Activated B cell treated with CpG ODN at 0.5 μM for 24 hours (primary cell): ENCODE results near the gene GABBR2. TPM values are rescaled to one million over a fixed set of nuclear protein-coding genes. Genes with fewer than 3 reads are reported as not detected.

Experiments used
- ATAC-seq: fragments of 200-7000 bp; cut with Tn5 transposase; one replicate; pipeline ENCODE4 v1.10.0; 2021; ENCODE audit warnings: low read depth, mild to moderate bottlenecking, moderate library complexity
- CTCF ChIA-PET: fragments of 350-600 bp; sonication (Branson Sonifier 250); formaldehyde crosslinking; loops from one replicate; lab custom pipeline; 2021; ENCODE audit warnings: antibody characterized with exemption; lab: Charles Lee
- POLR2A ChIA-PET: fragments of 350-600 bp; sonication (Branson Sonifier 250); formaldehyde crosslinking; loops from one replicate; lab custom pipeline; 2021; ENCODE audit warnings: antibody characterized with exemption; lab: Charles Lee
- DNase-seq: peaks from one replicate; pipeline ENCODE4 v3.0.0; 2022
- H3K27ac Mint-ChIP-seq: one replicate; pipeline ENCODE4 v1.8.0; 2020; ENCODE audit warnings: mixed read lengths
- H3K27me3 Mint-ChIP-seq: one replicate; pipeline ENCODE4 v1.8.0; 2021; ENCODE audit warnings: mixed read lengths
- H3K36me3 Mint-ChIP-seq: one replicate; pipeline ENCODE4 v1.8.0; 2021; ENCODE audit warnings: low read depth, mixed read lengths
- H3K4me1 Mint-ChIP-seq: one replicate; pipeline ENCODE4 v1.8.0; 2021; ENCODE audit warnings: mixed read lengths
- H3K4me3 Mint-ChIP-seq: one replicate; pipeline ENCODE4 v1.8.0; 2020; ENCODE audit warnings: mild to moderate bottlenecking, mixed read lengths
- H3K9me3 Mint-ChIP-seq: one replicate; pipeline ENCODE4 v1.8.0; 2020; ENCODE audit warnings: mixed read lengths
- intact Hi-C: fragments of 100-400 bp; cut with micrococcal nuclease; formaldehyde crosslinking; loops from one replicate; pipeline ENCODE4 v1.15.1; 2024
- total RNA-seq: library from RNA; stranded (reverse); gene quantifications from 2 replicates; pipeline ENCODE4 v1.2.3, GENCODE V29; 2022
- TF ChIP-seq, protein P1 (sequence below): fragments of 200-600 bp; IDR thresholded peaks from one replicate; pipeline ENCODE4 v1.8.0; 2022; ENCODE audit warnings: antibody characterized with exemption, mild to moderate bottlenecking

Gene GABBR2
- total RNA-seq, 1 donor from 2014 or later = not detected

DNA sequence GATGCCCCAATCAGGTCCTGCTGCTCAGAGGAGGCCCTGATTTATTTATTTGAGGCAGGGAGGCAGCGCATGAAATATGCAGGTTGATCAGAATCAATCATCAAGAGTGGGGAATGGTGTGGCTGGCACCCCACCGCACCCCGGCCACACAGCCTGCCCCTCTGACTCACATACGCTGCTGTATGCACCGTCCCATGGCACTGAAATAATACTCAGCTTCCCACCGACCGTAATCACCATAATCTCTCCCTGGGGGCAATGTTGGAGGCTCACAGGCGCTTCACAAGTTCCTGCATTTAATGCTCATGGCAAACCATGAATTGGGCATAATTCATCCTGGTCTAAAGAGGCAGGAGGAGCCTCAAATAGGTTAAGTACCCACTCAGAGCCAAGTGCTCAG is 312.1 kb downstream of the GABBR2 start:
- TF ChIP-seq, protein P1, sequence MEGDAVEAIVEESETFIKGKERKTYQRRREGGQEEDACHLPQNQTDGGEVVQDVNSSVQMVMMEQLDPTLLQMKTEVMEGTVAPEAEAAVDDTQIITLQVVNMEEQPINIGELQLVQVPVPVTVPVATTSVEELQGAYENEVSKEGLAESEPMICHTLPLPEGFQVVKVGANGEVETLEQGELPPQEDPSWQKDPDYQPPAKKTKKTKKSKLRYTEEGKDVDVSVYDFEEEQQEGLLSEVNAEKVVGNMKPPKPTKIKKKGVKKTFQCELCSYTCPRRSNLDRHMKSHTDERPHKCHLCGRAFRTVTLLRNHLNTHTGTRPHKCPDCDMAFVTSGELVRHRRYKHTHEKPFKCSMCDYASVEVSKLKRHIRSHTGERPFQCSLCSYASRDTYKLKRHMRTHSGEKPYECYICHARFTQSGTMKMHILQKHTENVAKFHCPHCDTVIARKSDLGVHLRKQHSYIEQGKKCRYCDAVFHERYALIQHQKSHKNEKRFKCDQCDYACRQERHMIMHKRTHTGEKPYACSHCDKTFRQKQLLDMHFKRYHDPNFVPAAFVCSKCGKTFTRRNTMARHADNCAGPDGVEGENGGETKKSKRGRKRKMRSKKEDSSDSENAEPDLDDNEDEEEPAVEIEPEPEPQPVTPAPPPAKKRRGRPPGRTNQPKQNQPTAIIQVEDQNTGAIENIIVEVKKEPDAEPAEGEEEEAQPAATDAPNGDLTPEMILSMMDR = no peak
- POLR2A ChIA-PET = no interaction called here

DNA sequence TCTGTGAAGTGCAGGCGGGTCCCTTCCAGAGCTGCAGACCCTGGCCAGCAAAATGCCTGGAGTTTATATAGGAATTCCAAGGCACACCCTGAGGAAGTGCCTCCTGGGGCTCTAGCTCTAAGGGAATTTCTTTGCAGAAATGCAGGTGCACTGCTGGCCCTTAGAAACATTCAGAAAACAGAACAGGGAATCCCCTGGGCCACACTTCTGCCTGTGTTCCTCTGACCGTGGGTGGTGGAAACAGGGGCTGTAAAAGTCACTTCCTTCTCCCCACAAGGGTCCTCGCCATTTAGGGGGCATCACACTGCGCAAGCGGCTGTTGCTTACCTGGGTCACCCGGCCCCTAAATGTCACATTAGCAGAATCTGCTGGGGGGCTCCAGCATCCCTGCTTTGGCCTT is 312.5 kb downstream of the GABBR2 start:
- CTCF ChIA-PET = no interaction called here
- peaks cover 3% of the 10 kb centered on the region for H3K9me3 Mint-ChIP-seq
- DNase-seq (no peak), ATAC-seq (no peak)
- TF ChIP-seq, protein P1 = no peak
- intact Hi-C loops = no loop called here
- POLR2A ChIA-PET = no interaction called here
- peaks cover 14% of the 10 kb centered on the region for H3K4me1 Mint-ChIP-seq
- no peak overlapping the region for H3K27ac Mint-ChIP-seq
- H3K4me3 Mint-ChIP-seq = no peak overlapping the region
- H3K27me3 Mint-ChIP-seq = no peaks in the 10 kb centered on the region
- H3K36me3 Mint-ChIP-seq = no peaks in the 10 kb centered on the region

More for the DNA sequence above, 312.1 kb downstream of the GABBR2 start:
- Mint-ChIP-seq H3K4me1 (peaks cover 10% of the 10 kb centered on the region), H3K9me3 (peaks cover 3% of the 10 kb centered on the region), H3K27me3 (no peaks in the 10 kb centered on the region), H3K27ac (no peak overlapping the region), H3K36me3 (no peaks in the 10 kb centered on the region), H3K4me3 (no peak overlapping the region)
- ATAC-seq (no peak), DNase-seq (no peak)
- intact Hi-C loops = no loop called here
- CTCF ChIA-PET = no interaction called here

DNA sequence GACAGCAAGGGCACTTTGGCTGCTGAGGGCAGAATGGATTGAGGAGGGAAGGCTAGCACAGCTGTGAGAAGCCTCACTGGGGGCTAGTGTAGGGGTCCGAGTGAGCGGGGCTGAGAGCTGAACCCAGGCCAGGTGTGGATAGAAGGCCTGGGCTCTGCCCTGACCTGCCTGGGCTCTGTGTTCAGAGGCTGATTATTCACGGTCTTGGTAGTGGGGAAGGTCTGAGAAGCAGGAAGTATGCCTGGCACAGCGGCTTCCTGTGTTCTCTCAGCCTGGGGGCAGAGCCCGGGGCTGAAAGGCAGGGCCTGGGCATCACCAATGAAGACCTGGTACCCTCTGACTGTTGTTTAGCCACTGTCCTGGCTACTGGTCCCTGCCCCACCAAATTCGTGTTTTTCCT is 316.9 kb downstream of the GABBR2 start:
- ChIA-PET CTCF (interaction anchor here (1.4 kb wide), 1 partner anchor 12 kb away, joined by 3 read pairs; no protein-coding TSS in a partner anchor), POLR2A (no interaction called here)
- H3K4me1 Mint-ChIP-seq = peaks cover 18% of the 10 kb centered on the region
- H3K27ac Mint-ChIP-seq = peak overlapping the region; percentile 81
- intact Hi-C loops = no loop called here
- H3K4me3 Mint-ChIP-seq = no peak overlapping the region
- no peaks in the 10 kb centered on the region for H3K27me3 Mint-ChIP-seq
- TF ChIP-seq, protein P1 = no peak
- peaks cover 3% of the 10 kb centered on the region for H3K9me3 Mint-ChIP-seq
- no peaks in the 10 kb centered on the region for H3K36me3 Mint-ChIP-seq
- DNase-seq = no peak
- ATAC-seq = peak; percentile 85

DNA sequence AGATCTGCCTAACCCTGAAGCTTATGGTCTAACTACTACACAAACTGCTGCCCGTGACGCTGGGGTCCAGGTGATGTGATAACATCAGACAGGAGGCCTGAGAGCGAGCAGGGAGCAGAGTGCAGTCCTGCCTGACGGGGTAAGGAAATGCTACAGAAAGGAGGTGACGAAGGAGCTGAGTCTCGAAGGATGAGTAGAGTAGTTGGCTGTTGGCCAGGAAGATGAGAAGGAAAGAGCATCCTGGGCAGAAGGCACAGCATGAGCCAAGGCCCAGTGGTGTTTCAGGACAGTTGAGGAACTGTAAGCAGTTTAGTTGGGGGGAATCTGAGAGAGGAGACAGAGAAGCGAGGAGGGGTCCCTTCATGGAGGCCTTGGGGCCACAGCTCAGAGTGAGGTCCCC is 317.3 kb downstream of the GABBR2 start:
- Mint-ChIP-seq H3K27me3 (no peaks in the 10 kb centered on the region), H3K27ac (peak overlapping the region; percentile 81), H3K4me1 (peaks cover 20% of the 10 kb centered on the region), H3K36me3 (no peaks in the 10 kb centered on the region), H3K4me3 (no peak overlapping the region), H3K9me3 (peaks cover 3% of the 10 kb centered on the region)
- ATAC-seq (no peak), DNase-seq (no peak)
- CTCF ChIA-PET = interaction anchor here (1.4 kb wide), 1 partner anchor 12 kb away, joined by 3 read pairs; no protein-coding TSS in a partner anchor
- intact Hi-C loops = no loop called here
- TF ChIP-seq, protein P1 = no peak
- POLR2A ChIA-PET = no interaction called here

DNA sequence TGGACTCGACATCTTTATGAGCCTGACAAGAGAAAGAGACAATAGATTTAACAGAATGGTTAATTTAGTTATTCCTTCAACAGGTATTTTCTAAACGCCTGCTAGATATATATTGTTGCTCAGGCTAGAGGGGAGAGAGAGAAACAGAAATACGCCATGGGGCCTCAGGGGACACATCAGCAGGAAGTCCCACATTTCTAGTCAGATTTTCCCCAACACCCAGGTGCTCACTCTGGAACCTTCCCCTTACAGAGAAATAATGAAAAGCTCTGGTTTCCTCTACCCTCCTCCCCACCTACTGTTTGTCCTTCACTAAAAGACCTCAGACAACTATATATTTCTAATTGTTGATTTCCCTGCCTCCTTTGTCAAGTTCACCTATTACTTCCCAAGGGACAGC is 323.0 kb downstream of the GABBR2 start:
- H3K36me3 Mint-ChIP-seq = no peaks in the 10 kb centered on the region
- no peaks in the 10 kb centered on the region for H3K9me3 Mint-ChIP-seq
- ATAC-seq (peak; percentile 78), DNase-seq (no peak)
- peak overlapping the region; percentile 38 for H3K4me3 Mint-ChIP-seq
- ChIA-PET CTCF (no interaction called here), POLR2A (no interaction called here)
- H3K27me3 Mint-ChIP-seq = no peaks in the 10 kb centered on the region
- TF ChIP-seq, protein P1 = no peak
- peaks cover 29% of the 10 kb centered on the region for H3K4me1 Mint-ChIP-seq
- H3K27ac Mint-ChIP-seq = peak overlapping the region; percentile 50
- intact Hi-C loops = no loop called here
